Erythroblast (primary cell): Measurements from ENCODE around the gene TMEM240.

Experiments
- GATA1 ChIP-seq: IDR thresholded peaks from 2 replicates; pipeline ENCODE4 v1.6.1; 2011; ENCODE audit warnings: low read depth, mild to moderate bottlenecking, control low read depth, low read length, moderate library complexity
- POLR2A ChIP-seq: IDR thresholded peaks from 2 replicates; pipeline ENCODE4 v1.6.1; 2011; ENCODE audit warnings: mild to moderate bottlenecking, low read length

- TF ChIP-seq POLR2A (no peak), GATA1 (no peak)
These were observed 48.8 kb downstream of the TMEM240 start for GRCh38 chr1:1491601-1492000.
